ENCODE results near the gene DDA1.
"Not testable (repeated sequence)": the region's sequence is repeated elsewhere in the genome, so short reads cannot be mapped to it uniquely, and the experiment has no call there.

The DDA1 gene

GRCh38 chr19:17286752-17287151 is 22.6 kb upstream of the DDA1 start:
- DNase-seq (ENCODE audit: low read depth in 2 of 2) = no peak

- peak in 1 of 2 donors; percentile 63 for DNase-seq (ENCODE audit: low read depth in 2 of 2)
These were observed 19.9 kb upstream of the DDA1 start for GRCh38 chr19:17289489-17289888.

GRCh38 chr19:17292301-17293074 is 16.9 kb upstream of the DDA1 start:
- DNase-seq (ENCODE audit: low read depth in 2 of 2) = peak in 1 of 2 donors; percentile 84

GRCh38 chr19:17293605-17294004 is 15.8 kb upstream of the DDA1 start:
- no peak for DNase-seq (ENCODE audit: low read depth in 2 of 2)

- DNase-seq (ENCODE audit: low read depth in 2 of 2) = no peak
These were observed 15.1 kb upstream of the DDA1 start for GRCh38 chr19:17294051-17294891.

- DNase-seq (ENCODE audit: low read depth in 2 of 2) = not testable (repeated sequence)
These were observed 13.8 kb upstream of the DDA1 start for GRCh38 chr19:17295551-17295950.

- DNase-seq (ENCODE audit: low read depth in 2 of 2) = no peak
These were observed 13.1 kb upstream of the DDA1 start for GRCh38 chr19:17296273-17296672.

GRCh38 chr19:17296976-17297375 is 12.4 kb upstream of the DDA1 start:
- no peak for DNase-seq (ENCODE audit: low read depth in 2 of 2)

GRCh38 chr19:17300992-17301619 is 8.3 kb upstream of the DDA1 start:
- no peak for DNase-seq (ENCODE audit: low read depth in 2 of 2)

GRCh38 chr19:17302391-17303166 is 6.8 kb upstream of the DDA1 start:
- no peak for DNase-seq (ENCODE audit: low read depth in 2 of 2)

- peak; percentile 91 to 94 for DNase-seq (ENCODE audit: low read depth in 2 of 2)
These were observed 6.0 kb upstream of the DDA1 start, which contains the start of gene ABHD8 for GRCh38 chr19:17303167-17303939. Gene ABHD8 (minus strand): TSS chr19:17303425. CDS start chr19:17301616, 1,809 bp downstream.

GRCh38 chr19:17303940-17304267 is 5.5 kb upstream of the DDA1 start:
- DNase-seq (ENCODE audit: low read depth in 2 of 2) = no peak

GRCh38 chr19:17304386-17305215 is 4.8 kb upstream of the DDA1 start:
- DNase-seq (ENCODE audit: low read depth in 2 of 2) = no peak

- DNase-seq (ENCODE audit: low read depth in 2 of 2) = no peak
These were observed 4.2 kb upstream of the DDA1 start for GRCh38 chr19:17305216-17305516.

- DNase-seq (ENCODE audit: low read depth in 2 of 2) = peak; percentile 91 to 97
These were observed 3.7 kb upstream of the DDA1 start, which contains the start of gene MRPL34 for GRCh38 chr19:17305517-17306284. Gene MRPL34 (plus strand): TSS chr19:17305872. CDS start chr19:17305893, 21 bp downstream.

GRCh38 chr19:17306285-17306714 is 3.1 kb upstream of the DDA1 start:
- DNase-seq (ENCODE audit: low read depth in 2 of 2) = no peak

- DNase-seq (ENCODE audit: low read depth in 2 of 2) = no peak
These were observed 1.4 kb upstream of the DDA1 start for GRCh38 chr19:17307876-17308377.

- no peak for DNase-seq (ENCODE audit: low read depth in 2 of 2)
These were observed 650 bp downstream of the DDA1 start for GRCh38 chr19:17309965-17310461.

Measured in stimulated activated CD4-positive, alpha-beta T cell treated with anti-CD3 and anti-CD28 coated beads, Interleukin-15, amount 100 ng/mL, for 48 hours (primary cell).